GM23338 (cell line): ENCODE measurements around the gene PTPRH. TPM values are rescaled to one million over a fixed set of nuclear protein-coding genes. Genes with fewer than 3 reads are reported as not detected.

ENCODE experiments used
- ATAC-seq: fragments of 200-7000 bp; cut with Tn5 transposase; 3 replicates; pipeline ENCODE4 v1.9.1; 2020
- DNase-seq: peaks from one replicate; pipeline ENCODE4 v3.0.0-alpha.2; 2015; ENCODE audit warnings: low spot score
- H2AFZ ChIP-seq: fragments of 200-600 bp; sonication (generic); 2 replicates; pipeline ENCODE4 v1.8.0; 2016; ENCODE audit warnings: antibody characterized with exemption, mild to moderate bottlenecking, moderate library complexity
- H3F3A ChIP-seq: fragments of 200-600 bp; sonication (generic); replicated peaks from 2 replicates; pipeline ENCODE4 v1.8.0; 2017; ENCODE audit warnings: antibody characterized with exemption, mixed run types, low read depth
- H3K27ac ChIP-seq: fragments of 200-600 bp; sonication (generic); 2 replicates; pipeline ENCODE4 v1.6.1; 2016; ENCODE audit warnings: low read depth
- H3K27me3 ChIP-seq: fragments of 200-600 bp; sonication (generic); 2 replicates; pipeline ENCODE4 v1.8.0; 2016; ENCODE audit warnings: mild to moderate bottlenecking, mixed run types, moderate library complexity; ENCODE audit not compliant: insufficient read depth
- H3K36me3 ChIP-seq: fragments of 200-600 bp; sonication (generic); 2 replicates; pipeline ENCODE4 v1.8.0; 2016; ENCODE audit warnings: mild to moderate bottlenecking; ENCODE audit not compliant: insufficient read depth
- H3K4me1 ChIP-seq: fragments of 200-600 bp; sonication (generic); 2 replicates; pipeline ENCODE4 v1.8.0; 2016; ENCODE audit warnings: mild to moderate bottlenecking, moderate library complexity; ENCODE audit not compliant: insufficient read depth
- H3K4me2 ChIP-seq: fragments of 200-600 bp; sonication (generic); 2 replicates; pipeline ENCODE4 v1.7.1; 2017; ENCODE audit warnings: mixed run types
- H3K4me3 ChIP-seq: fragments of 200-600 bp; sonication (generic); 2 replicates; pipeline ENCODE4 v1.6.1; 2016; ENCODE audit warnings: mixed run types
- H3K79me2 ChIP-seq: fragments of 200-600 bp; sonication (generic); replicated peaks from 2 replicates; pipeline ENCODE4 v1.8.0; 2017; ENCODE audit warnings: mild to moderate bottlenecking; ENCODE audit not compliant: insufficient read depth
- H3K9me2 ChIP-seq: fragments of 200-600 bp; sonication (generic); 2 replicates; pipeline ENCODE4 v1.8.0; 2017; ENCODE audit not compliant: insufficient read depth
- H4K20me1 ChIP-seq: fragments of 200-600 bp; sonication (generic); replicated peaks from 2 replicates; pipeline ENCODE4 v1.8.0; 2017; ENCODE audit warnings: mild to moderate bottlenecking; ENCODE audit not compliant: insufficient read depth
- H3K27ac Mint-ChIP-seq: 2 replicates; pipeline ENCODE4 v1.8.0; 2020; ENCODE audit warnings: inconsistent platforms, mild to moderate bottlenecking, moderate library complexity, mixed read lengths
- H3K27me3 Mint-ChIP-seq: 3 replicates; pipeline ENCODE4 v1.8.0; 2022; ENCODE audit warnings: low read depth, mild to moderate bottlenecking, moderate library complexity, mixed read lengths, inconsistent platforms; ENCODE audit not compliant: insufficient read depth, poor library complexity
- H3K36me3 Mint-ChIP-seq: 3 replicates; pipeline ENCODE4 v1.8.0; 2021; ENCODE audit warnings: low read depth, mild to moderate bottlenecking, inconsistent platforms, moderate library complexity, mixed read lengths
- H3K4me1 Mint-ChIP-seq: 3 replicates; pipeline ENCODE4 v1.8.0; 2020; ENCODE audit warnings: mild to moderate bottlenecking, inconsistent platforms, mixed read lengths
- H3K4me3 Mint-ChIP-seq: 3 replicates; pipeline ENCODE4 v1.8.0; 2021; ENCODE audit warnings: moderate library complexity, mild to moderate bottlenecking, inconsistent platforms, mixed read lengths
- H3K9me3 Mint-ChIP-seq: 3 replicates; pipeline ENCODE4 v1.8.0; 2020; ENCODE audit warnings: moderate library complexity, mild to moderate bottlenecking, inconsistent platforms, mixed read lengths
- CREB1 ChIP-seq: fragments of 250-450 bp; sonication (Bioruptor Pico); IDR thresholded peaks from 2 replicates; pipeline ENCODE4 v1.5.0; 2020; ENCODE audit warnings: low read depth, mild to moderate bottlenecking, moderate library complexity
- EZH2 ChIP-seq: fragments of 200-600 bp; sonication (generic); IDR thresholded peaks from one replicate; pipeline ENCODE4 v1.8.0; 2017; ENCODE audit warnings: antibody characterized with exemption, mild to moderate bottlenecking, low read depth; ENCODE audit not compliant: unreplicated experiment
- EZH2phosphoT487 ChIP-seq: fragments of 200-600 bp; sonication (generic); IDR thresholded peaks from one replicate; pipeline ENCODE4 v1.8.1; 2018; ENCODE audit warnings: antibody characterized with exemption; ENCODE audit not compliant: unreplicated experiment
- JUNB ChIP-seq: IDR thresholded peaks from one replicate; pipeline ENCODE4 v1.6.1; 2016; ENCODE audit warnings: antibody characterized with exemption; ENCODE audit not compliant: unreplicated experiment
- NANOG ChIP-seq: IDR thresholded peaks from 2 replicates; pipeline ENCODE4 v1.6.1; 2016; ENCODE audit warnings: antibody characterized with exemption, borderline replicate concordance
- POLR2AphosphoS5 ChIP-seq: IDR thresholded peaks from 2 replicates; pipeline ENCODE4 v1.6.1; 2016; ENCODE audit warnings: antibody characterized with exemption, low read depth
- ZNF114 ChIP-seq: fragments of 250-450 bp; sonication (Bioruptor Pico); IDR thresholded peaks from 2 replicates; pipeline ENCODE4 v1.5.0; 2020; ENCODE audit warnings: mild to moderate bottlenecking, moderate library complexity
- ZNF331 ChIP-seq: fragments of 250-450 bp; sonication (Bioruptor Pico); IDR thresholded peaks from 2 replicates; pipeline ENCODE4 v1.5.0; 2020; ENCODE audit warnings: low read depth, mild to moderate bottlenecking, moderate library complexity
- polyA plus RNA-seq: library from polyadenylated mRNA; unstranded; fragments of >200 nt; fragmentation: Nextera tagmentation; extraction: Ambion mirVana; gene quantifications from 2 replicates; pipeline ENCODE4 v1.2.1, GENCODE V29; 2016
- total RNA-seq: library from RNA; depleted of rRNA; stranded (reverse); fragments of >200 nt; shearing (Covaris generic); gene quantifications from 2 replicates; pipeline ENCODE4 v1.2.3, GENCODE V29; 2014
- TF ChIP-seq, protein P1 (sequence below), 2 experiments: fragments of 200-600 bp in 1 of 2; sonication (generic) in 1 of 2; conservative IDR thresholded peaks; 2 replicates each; pipeline versions ENCODE4 v1.5.1 to v1.6.1; 2016 to 2017; ENCODE audit warnings: antibody characterized with exemption in 2 of 2, low read depth in 2 of 2, mild to moderate bottlenecking in 2 of 2, moderate library complexity in 1 of 2
- TF ChIP-seq, protein P2 (sequence below): IDR thresholded peaks from one replicate; pipeline ENCODE4 v1.6.1; 2018; ENCODE audit warnings: antibody characterized with exemption; ENCODE audit not compliant: unreplicated experiment

The PTPRH gene
- total and polyA plus RNA-seq, 2 experiments from 2014 or later, result 0.16 to 2.1 TPM

- TF ChIP-seq ZNF114 (CRISPR knock-in tag) (no peak), NANOG (no peak), JUNB (no peak), POLR2AphosphoS5 (no peak), CREB1 (CRISPR knock-in tag) (0 out of 2 replicates have a peak, but pooled peaks have one; percentile 29)
- TF ChIP-seq, protein P1, sequence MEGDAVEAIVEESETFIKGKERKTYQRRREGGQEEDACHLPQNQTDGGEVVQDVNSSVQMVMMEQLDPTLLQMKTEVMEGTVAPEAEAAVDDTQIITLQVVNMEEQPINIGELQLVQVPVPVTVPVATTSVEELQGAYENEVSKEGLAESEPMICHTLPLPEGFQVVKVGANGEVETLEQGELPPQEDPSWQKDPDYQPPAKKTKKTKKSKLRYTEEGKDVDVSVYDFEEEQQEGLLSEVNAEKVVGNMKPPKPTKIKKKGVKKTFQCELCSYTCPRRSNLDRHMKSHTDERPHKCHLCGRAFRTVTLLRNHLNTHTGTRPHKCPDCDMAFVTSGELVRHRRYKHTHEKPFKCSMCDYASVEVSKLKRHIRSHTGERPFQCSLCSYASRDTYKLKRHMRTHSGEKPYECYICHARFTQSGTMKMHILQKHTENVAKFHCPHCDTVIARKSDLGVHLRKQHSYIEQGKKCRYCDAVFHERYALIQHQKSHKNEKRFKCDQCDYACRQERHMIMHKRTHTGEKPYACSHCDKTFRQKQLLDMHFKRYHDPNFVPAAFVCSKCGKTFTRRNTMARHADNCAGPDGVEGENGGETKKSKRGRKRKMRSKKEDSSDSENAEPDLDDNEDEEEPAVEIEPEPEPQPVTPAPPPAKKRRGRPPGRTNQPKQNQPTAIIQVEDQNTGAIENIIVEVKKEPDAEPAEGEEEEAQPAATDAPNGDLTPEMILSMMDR (conservative IDR thresholded peaks at IDR 0.05; ENCODE audit: low read depth in 2 of 2), result peak; percentile 75 to 79
- TF ChIP-seq, protein P2, sequence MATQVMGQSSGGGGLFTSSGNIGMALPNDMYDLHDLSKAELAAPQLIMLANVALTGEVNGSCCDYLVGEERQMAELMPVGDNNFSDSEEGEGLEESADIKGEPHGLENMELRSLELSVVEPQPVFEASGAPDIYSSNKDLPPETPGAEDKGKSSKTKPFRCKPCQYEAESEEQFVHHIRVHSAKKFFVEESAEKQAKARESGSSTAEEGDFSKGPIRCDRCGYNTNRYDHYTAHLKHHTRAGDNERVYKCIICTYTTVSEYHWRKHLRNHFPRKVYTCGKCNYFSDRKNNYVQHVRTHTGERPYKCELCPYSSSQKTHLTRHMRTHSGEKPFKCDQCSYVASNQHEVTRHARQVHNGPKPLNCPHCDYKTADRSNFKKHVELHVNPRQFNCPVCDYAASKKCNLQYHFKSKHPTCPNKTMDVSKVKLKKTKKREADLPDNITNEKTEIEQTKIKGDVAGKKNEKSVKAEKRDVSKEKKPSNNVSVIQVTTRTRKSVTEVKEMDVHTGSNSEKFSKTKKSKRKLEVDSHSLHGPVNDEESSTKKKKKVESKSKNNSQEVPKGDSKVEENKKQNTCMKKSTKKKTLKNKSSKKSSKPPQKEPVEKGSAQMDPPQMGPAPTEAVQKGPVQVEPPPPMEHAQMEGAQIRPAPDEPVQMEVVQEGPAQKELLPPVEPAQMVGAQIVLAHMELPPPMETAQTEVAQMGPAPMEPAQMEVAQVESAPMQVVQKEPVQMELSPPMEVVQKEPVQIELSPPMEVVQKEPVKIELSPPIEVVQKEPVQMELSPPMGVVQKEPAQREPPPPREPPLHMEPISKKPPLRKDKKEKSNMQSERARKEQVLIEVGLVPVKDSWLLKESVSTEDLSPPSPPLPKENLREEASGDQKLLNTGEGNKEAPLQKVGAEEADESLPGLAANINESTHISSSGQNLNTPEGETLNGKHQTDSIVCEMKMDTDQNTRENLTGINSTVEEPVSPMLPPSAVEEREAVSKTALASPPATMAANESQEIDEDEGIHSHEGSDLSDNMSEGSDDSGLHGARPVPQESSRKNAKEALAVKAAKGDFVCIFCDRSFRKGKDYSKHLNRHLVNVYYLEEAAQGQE, result no peak
- peaks cover 11% of the 10 kb centered on the region for H3K36me3 Mint-ChIP-seq
- ATAC-seq (peak; percentile 31), DNase-seq (peak; percentile 91)
- no peaks in the 10 kb centered on the region; the same call in 2 of the 3 replicates for H3K9me3 Mint-ChIP-seq
- no peak overlapping the region for H2AFZ ChIP-seq
- peaks cover 30% of the 10 kb centered on the region for H3K4me1 Mint-ChIP-seq
- no peaks in the 10 kb centered on the region for H3K9me2 ChIP-seq
- peaks cover 13% of the 10 kb centered on the region; the same call in 1 of the 2 replicates for H3F3A ChIP-seq
- no peaks in the 10 kb centered on the region for H3K36me3 ChIP-seq
- no peak overlapping the region for H3K27ac ChIP-seq
- H3K4me2 ChIP-seq, result peak overlapping the region; percentile 74
- no peaks in the 10 kb centered on the region for H3K79me2 ChIP-seq
- H3K27me3 ChIP-seq, result peaks cover 9% of the 10 kb centered on the region; the same call in 1 of the 2 replicates
- no peaks in the 10 kb centered on the region; the same call in 1 of the 2 replicates for H4K20me1 ChIP-seq
- H3K4me3 ChIP-seq, result peak overlapping the region; percentile 74
- H3K27me3 Mint-ChIP-seq, result peaks cover 17% of the 10 kb centered on the region
- peak overlapping the region; percentile 65 for H3K4me3 Mint-ChIP-seq
- H3K4me1 ChIP-seq, result peaks cover 25% of the 10 kb centered on the region
- H3K27ac Mint-ChIP-seq, result no peak overlapping the region
Measured at GRCh38 chr19:55146078-55146704, 63.1 kb downstream of the PTPRH start.

DNA sequence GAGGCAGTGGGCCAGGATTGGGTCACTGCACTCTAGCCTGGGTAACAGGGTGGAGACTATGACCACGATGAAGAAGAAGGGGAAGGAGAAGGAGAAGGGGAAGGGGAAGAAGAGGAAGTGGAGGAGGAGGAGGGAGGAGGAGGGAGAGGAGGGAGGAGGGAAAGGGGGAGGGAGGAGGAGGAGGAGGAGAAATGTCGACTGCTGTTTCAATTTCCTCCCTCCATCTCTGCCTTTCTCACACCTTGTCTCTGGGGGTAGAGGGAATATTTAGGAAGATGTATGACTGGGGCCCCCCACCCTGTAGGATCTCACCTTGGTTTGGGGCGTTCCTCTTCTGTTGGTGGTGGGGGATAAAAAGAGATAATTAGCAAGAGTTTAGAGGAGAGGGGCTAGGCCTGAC is 64.1 kb downstream of the PTPRH start:
- no peaks in the 10 kb centered on the region; the same call in 1 of the 2 replicates for H4K20me1 ChIP-seq
- no peak overlapping the region for H3K27ac Mint-ChIP-seq
- H3K27ac ChIP-seq, result no peak overlapping the region
- ATAC-seq (no peak), DNase-seq (no peak)
- H3K4me1 ChIP-seq, result peaks cover 22% of the 10 kb centered on the region
- peak overlapping the region; percentile 74; the same call in 1 of the 2 replicates for H3K4me3 ChIP-seq
- H3K9me2 ChIP-seq, result no peaks in the 10 kb centered on the region
- H3K4me1 Mint-ChIP-seq, result peaks cover 30% of the 10 kb centered on the region
- H3K36me3 Mint-ChIP-seq, result peaks cover 14% of the 10 kb centered on the region
- peak overlapping the region; percentile 66; the same call in 1 of the 2 replicates for H3K4me2 ChIP-seq
- no peaks in the 10 kb centered on the region for H3K79me2 ChIP-seq
- H3K27me3 Mint-ChIP-seq, result peaks cover 15% of the 10 kb centered on the region
- peaks cover 11% of the 10 kb centered on the region; the same call in 1 of the 2 replicates for H3F3A ChIP-seq
- H3K9me3 Mint-ChIP-seq, result no peaks in the 10 kb centered on the region; the same call in 2 of the 3 replicates
- H3K27me3 ChIP-seq, result peaks cover 13% of the 10 kb centered on the region; the same call in 1 of the 2 replicates
- peak overlapping the region; percentile 65 for H3K4me3 Mint-ChIP-seq
- no peak overlapping the region for H2AFZ ChIP-seq
- H3K36me3 ChIP-seq, result no peaks in the 10 kb centered on the region
- no peak for TF ChIP-seq JUNB
- TF ChIP-seq CREB1 (CRISPR knock-in tag), result no peak
- TF ChIP-seq, protein P1 (conservative IDR thresholded peaks at IDR 0.05; ENCODE audit: low read depth in 2 of 2), result no peak
- TF ChIP-seq, protein P2, result no peak
- no peak for TF ChIP-seq EZH2
- no peak for TF ChIP-seq EZH2phosphoT487
- no peak for TF ChIP-seq ZNF331 (CRISPR knock-in tag)
- no peak for TF ChIP-seq NANOG
- TF ChIP-seq POLR2AphosphoS5, result no peak
- TF ChIP-seq ZNF114 (CRISPR knock-in tag), result no peak
